GM12891 (cell line): ENCODE measurements around the gene POLR2A.

Experiments
- PAX5 ChIP-seq: IDR thresholded peaks from 2 replicates; pipeline ENCODE4 v1.6.1; 2011; ENCODE audit warnings: low read length, moderate library complexity, mild to moderate bottlenecking; ENCODE audit not compliant: insufficient read depth, severe bottlenecking
- POLR2A ChIP-seq: IDR thresholded peaks from 2 replicates; pipeline ENCODE4 v1.6.1; 2011; ENCODE audit warnings: low read depth, low read length, control low read depth
- POLR2AphosphoS5 ChIP-seq: IDR thresholded peaks from 2 replicates; pipeline ENCODE4 v1.6.1; 2011; ENCODE audit warnings: low read depth, low read length, control low read depth
- POU2F2 ChIP-seq: IDR thresholded peaks from 2 replicates; pipeline ENCODE4 v1.6.1; 2011; ENCODE audit warnings: low read depth, mild to moderate bottlenecking, control low read depth, low read length, moderate library complexity
- SPI1 ChIP-seq: IDR thresholded peaks from 2 replicates; pipeline ENCODE4 v1.6.1; 2011; ENCODE audit warnings: low read depth, low read length, control low read depth
- TAF1 ChIP-seq: IDR thresholded peaks from 2 replicates; pipeline ENCODE4 v1.6.1; 2011; ENCODE audit warnings: low read depth, low read length, control low read depth

GRCh38 chr17:7484919-7485377, 782 bp downstream of the POLR2A start:
- no peak for TF ChIP-seq POLR2AphosphoS5
- TF ChIP-seq POLR2A: no peak
- TF ChIP-seq TAF1: no peak
- no peak for TF ChIP-seq POU2F2
- TF ChIP-seq SPI1: no peak
- no peak for TF ChIP-seq PAX5
